ENCODE measurements around the gene ETV3. TPM values are rescaled to one million over a fixed set of nuclear protein-coding genes. Genes with fewer than 3 reads are reported as not detected.

Gene ETV3
- total and polyA plus RNA-seq, 2 of the 4 experiments (the other 2 are of a cell fraction), result 6.4 to 14.7 TPM

DNA sequence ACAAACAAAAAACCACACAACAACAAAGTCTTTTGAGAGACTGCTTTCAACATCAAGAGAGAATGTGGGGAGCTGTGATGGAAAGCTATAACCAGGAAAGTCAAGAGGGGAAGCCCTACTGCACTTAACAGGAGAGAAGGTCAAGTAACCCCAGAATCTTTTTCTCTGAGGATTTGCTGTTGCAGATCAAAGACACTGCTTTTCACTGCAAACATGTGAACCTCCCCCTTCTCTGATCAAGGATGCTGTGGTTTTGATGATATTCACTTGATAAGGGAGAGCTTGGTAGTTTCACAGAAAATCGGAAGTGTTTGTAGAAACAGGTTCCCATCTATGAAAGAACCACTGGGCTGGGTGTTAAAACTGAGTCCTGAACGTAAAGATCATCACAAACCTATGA, 4.8 kb downstream of the ETV3 start:
- ChIA-PET POLR2A (ENCODE audit: unreplicated experiment) (no interaction called here), CTCF (no interaction called here)
- ATAC-seq (ENCODE audit: low read depth) (no peak), DNase-seq (no peak)
- Histone ChIP-seq H3K23ac (ENCODE audit: low read depth, low read length) (no peak overlapping the region), H2BK120ac (ENCODE audit: low read depth, low read length) (no peak overlapping the region), H4K5ac (ENCODE audit: low read depth, low read length) (no peak overlapping the region), H2BK5ac (ENCODE audit: low read depth, low read length, poor library complexity, severe bottlenecking) (no peak overlapping the region), H2AK5ac (ENCODE audit: low read depth, low read length) (no peak overlapping the region), H3K14ac (replicated peaks; ENCODE audit: low read depth, low read length) (no peak overlapping the region), H2BK15ac (ENCODE audit: low read depth, low read length) (no peak overlapping the region), H3K4me2 (ENCODE audit: low read depth, low read length) (no peak overlapping the region), H3K27ac (ENCODE audit: insufficient read depth, low read length) (no peak overlapping the region), H3K4me3 (ENCODE audit: insufficient read depth, low read depth, low read length) (no peak overlapping the region), H3K36me3 (ENCODE audit: control insufficient read depth, insufficient read depth, low read length) (peaks cover 33% of the 10 kb centered on the region), H4K8ac (ENCODE audit: low read depth in 2 of 2, low read length in 2 of 2) (no peak overlapping the region), H3K9me3 (ENCODE audit: control insufficient read depth, insufficient read depth, low read length) (no peaks in the 10 kb centered on the region), H3K4ac (ENCODE audit: low read depth, low read length) (no peak overlapping the region), H2BK20ac (ENCODE audit: low read depth, low read length) (no peak overlapping the region), H2AK9ac (replicated peaks; ENCODE audit: low read depth, low read length, poor library complexity) (no peak overlapping the region), H3K27me3 (ENCODE audit: control insufficient read depth, insufficient read depth, low read length) (no peaks in the 10 kb centered on the region), H3K9ac (ENCODE audit: low read depth, low read length) (no peak overlapping the region), H4K20me1 (ENCODE audit: insufficient read depth, low read length) (peaks cover 24% of the 10 kb centered on the region), H3K18ac (ENCODE audit: low read depth, low read length) (no peak overlapping the region), H3K79me1 (ENCODE audit: low read depth in 1 of 2, low read length in 2 of 2) (peaks cover 31 to 41% of the 10 kb centered on the region in 2 experiments), H2AFZ (replicated peaks; ENCODE audit: low read length, poor library complexity) (no peak overlapping the region), H3K56ac (ENCODE audit: extremely low read depth, insufficient read depth, low read length) (no peak overlapping the region), H4K91ac (ENCODE audit: insufficient read depth, low read depth, low read length) (no peak overlapping the region), H3K9me1 (ENCODE audit: insufficient read depth, low read length) (peaks cover 2% of the 10 kb centered on the region; the same call in 1 of the 2 replicates), H3K4me1 (ENCODE audit: control insufficient read depth, insufficient read depth, low read length) (peaks cover 2% of the 10 kb centered on the region; the same call in 1 of the 2 replicates)
- no CpG with 5 or more reads among the region's 2 CpGs for WGBS, 2 experiments (ENCODE audit: extremely low coverage in 2 of 2, insufficient read length in 1 of 2)
- dilution Hi-C loops (cut with HindIII; ENCODE audit: low sequenced_read_pairs, unreplicated experiment), result no loop called here
- no peak for TF ChIP-seq CHD1 (IDR thresholded peaks at IDR 0.05; ENCODE audit: low read depth, low read length)
- TF ChIP-seq MAZ (IDR thresholded peaks at IDR 0.05; ENCODE audit: borderline replicate concordance, low read depth, low read length), result no peak
- BruUV-seq (replicated peaks), result no TSS peak
- in situ Hi-C loops (cut with MboI; ENCODE audit: low sequenced_read_pairs), result no loop called here
- intact Hi-C loops (cut with micrococcal nuclease), result no loop called here
